DOHH2 (cell line): ENCODE data around the gene TSNAXIP1.
"Not testable (repeated sequence)": the region's sequence is repeated elsewhere in the genome, so short reads cannot be mapped to it uniquely, and the experiment has no call there.

Experiments used
- H3F3A ChIP-seq: fragments of 200-600 bp; sonication (generic), shearing (Covaris generic); 2 replicates; pipeline ENCODE4 v1.6.0; 2016; ENCODE audit warnings: antibody characterized with exemption, mild to moderate bottlenecking; ENCODE audit not compliant: control insufficient read depth, insufficient read depth
- H3K27ac ChIP-seq: fragments of 200-600 bp; sonication (generic); 2 replicates; pipeline ENCODE4 v1.5.1; 2014; ENCODE audit warnings: low read depth, mild to moderate bottlenecking, low read length, moderate library complexity
- H3K27me3 ChIP-seq: fragments of 200-600 bp; sonication (generic); 2 replicates; pipeline ENCODE4 v1.6.1; 2014; ENCODE audit warnings: mild to moderate bottlenecking, low read length, mixed read lengths; ENCODE audit not compliant: control insufficient read depth
- H3K36me3 ChIP-seq: fragments of 200-600 bp; sonication (generic); 2 replicates; pipeline ENCODE4 v1.6.1; 2014; ENCODE audit warnings: mild to moderate bottlenecking, low read length, moderate library complexity, mixed read lengths; ENCODE audit not compliant: control insufficient read depth
- H3K4me1 ChIP-seq: fragments of 200-600 bp; sonication (generic); 2 replicates; pipeline ENCODE4 v1.6.1; 2014; ENCODE audit warnings: mild to moderate bottlenecking, low read length, mixed read lengths; ENCODE audit not compliant: control insufficient read depth
- H3K4me2 ChIP-seq: fragments of 200-600 bp; sonication (generic); 2 replicates; pipeline ENCODE4 v1.6.0; 2014; ENCODE audit warnings: mild to moderate bottlenecking, low read length, moderate library complexity
- H3K4me3 ChIP-seq: fragments of 200-600 bp; sonication (generic); 2 replicates; pipeline ENCODE4 v1.5.1; 2014; ENCODE audit warnings: mild to moderate bottlenecking, low read length, mixed read lengths
- H3K79me2 ChIP-seq: fragments of 200-600 bp; sonication (generic); 2 replicates; pipeline ENCODE4 v1.6.1; 2014; ENCODE audit warnings: mild to moderate bottlenecking, low read length, mixed read lengths; ENCODE audit not compliant: control insufficient read depth
- H3K9me2 ChIP-seq: fragments of 200-600 bp; sonication (generic); replicated peaks from 2 replicates; pipeline ENCODE4 v1.6.1; 2014; ENCODE audit warnings: mild to moderate bottlenecking, low read length, mixed read lengths; ENCODE audit not compliant: control insufficient read depth
- H3K9me3 ChIP-seq: fragments of 200-600 bp; sonication (generic); 2 replicates; pipeline ENCODE4 v1.6.1; 2014; ENCODE audit warnings: antibody characterized with exemption, low read length, mixed read lengths; ENCODE audit not compliant: control insufficient read depth, insufficient read depth
- H4K20me1 ChIP-seq: fragments of 200-600 bp; sonication (generic); 2 replicates; pipeline ENCODE4 v1.6.0; 2014; ENCODE audit warnings: low read depth, mild to moderate bottlenecking, antibody characterized with exemption, low read length, moderate library complexity; ENCODE audit not compliant: control insufficient read depth, insufficient read depth
- EZH2phosphoT487 ChIP-seq: fragments of 200-600 bp; sonication (generic); IDR thresholded peaks from 2 replicates; pipeline ENCODE4 v1.6.1; 2017; ENCODE audit warnings: borderline replicate concordance, mild to moderate bottlenecking, antibody characterized with exemption, low read length, moderate library complexity, mixed read lengths
- TF ChIP-seq, protein P1 (sequence below): fragments of 200-600 bp; sonication (generic); IDR thresholded peaks from one replicate; pipeline ENCODE4 v1.5.1; 2014; ENCODE audit warnings: antibody characterized with exemption, mild to moderate bottlenecking, low read depth, low read length; ENCODE audit not compliant: poor library complexity, severe bottlenecking

The TSNAXIP1 gene

DNA sequence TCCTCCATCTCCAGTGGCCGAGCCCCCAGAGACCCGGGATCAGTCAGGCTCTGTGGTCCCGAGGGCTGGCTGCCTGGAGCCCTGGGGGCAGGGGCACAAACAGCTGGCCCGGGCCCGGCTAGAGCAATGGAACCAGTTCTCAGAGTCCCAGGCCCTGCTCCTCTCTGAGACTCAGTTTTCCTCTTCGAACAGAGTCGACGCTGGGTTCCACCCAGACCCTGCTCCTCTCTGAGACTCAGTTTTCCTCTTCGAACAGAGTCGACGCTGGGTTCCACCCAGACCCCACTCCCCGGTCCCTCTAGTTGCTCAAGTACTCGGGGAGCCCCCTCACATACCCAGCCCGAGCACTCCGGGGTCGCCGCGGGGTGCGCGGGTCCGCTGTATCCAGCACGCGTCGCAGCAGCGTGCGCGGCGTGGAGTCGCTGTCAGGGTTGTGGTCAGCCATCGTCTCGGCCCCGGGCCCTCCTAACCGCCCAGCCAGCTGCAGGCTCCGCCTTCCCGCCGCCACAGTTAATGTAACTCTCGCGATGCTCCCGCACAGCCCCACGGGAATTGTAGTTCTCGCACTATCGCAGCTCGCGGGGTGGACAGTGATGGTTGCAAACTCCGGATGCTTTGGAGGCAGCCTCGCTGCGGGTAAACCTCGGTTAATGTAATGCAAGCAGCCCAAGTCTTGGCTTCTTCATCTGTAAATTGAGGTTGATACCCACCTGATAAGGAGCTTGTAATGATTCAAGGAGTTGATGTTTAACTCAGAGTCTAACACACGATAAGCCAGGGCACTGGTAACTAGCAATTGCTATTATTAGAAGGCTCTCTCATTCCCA lies 26.9 kb downstream of the TSNAXIP1 start:
- Histone ChIP-seq H3K9me2 (no peaks in the 10 kb centered on the region), H3F3A (no peaks in the 10 kb centered on the region), H3K4me1 (peaks cover 14% of the 10 kb centered on the region), H3K27me3 (no peaks in the 10 kb centered on the region), H3K4me3 (peak overlapping the region; percentile 78), H3K27ac (no peak overlapping the region), H3K4me2 (peak overlapping the region; percentile 94), H3K36me3 (peaks cover 30% of the 10 kb centered on the region), H4K20me1 (no peaks in the 10 kb centered on the region), H3K9me3 (no peaks in the 10 kb centered on the region), H3K79me2 (peaks cover 13% of the 10 kb centered on the region)
- no peak for TF ChIP-seq EZH2phosphoT487
- TF ChIP-seq, protein P1, sequence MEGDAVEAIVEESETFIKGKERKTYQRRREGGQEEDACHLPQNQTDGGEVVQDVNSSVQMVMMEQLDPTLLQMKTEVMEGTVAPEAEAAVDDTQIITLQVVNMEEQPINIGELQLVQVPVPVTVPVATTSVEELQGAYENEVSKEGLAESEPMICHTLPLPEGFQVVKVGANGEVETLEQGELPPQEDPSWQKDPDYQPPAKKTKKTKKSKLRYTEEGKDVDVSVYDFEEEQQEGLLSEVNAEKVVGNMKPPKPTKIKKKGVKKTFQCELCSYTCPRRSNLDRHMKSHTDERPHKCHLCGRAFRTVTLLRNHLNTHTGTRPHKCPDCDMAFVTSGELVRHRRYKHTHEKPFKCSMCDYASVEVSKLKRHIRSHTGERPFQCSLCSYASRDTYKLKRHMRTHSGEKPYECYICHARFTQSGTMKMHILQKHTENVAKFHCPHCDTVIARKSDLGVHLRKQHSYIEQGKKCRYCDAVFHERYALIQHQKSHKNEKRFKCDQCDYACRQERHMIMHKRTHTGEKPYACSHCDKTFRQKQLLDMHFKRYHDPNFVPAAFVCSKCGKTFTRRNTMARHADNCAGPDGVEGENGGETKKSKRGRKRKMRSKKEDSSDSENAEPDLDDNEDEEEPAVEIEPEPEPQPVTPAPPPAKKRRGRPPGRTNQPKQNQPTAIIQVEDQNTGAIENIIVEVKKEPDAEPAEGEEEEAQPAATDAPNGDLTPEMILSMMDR = no peak

DNA sequence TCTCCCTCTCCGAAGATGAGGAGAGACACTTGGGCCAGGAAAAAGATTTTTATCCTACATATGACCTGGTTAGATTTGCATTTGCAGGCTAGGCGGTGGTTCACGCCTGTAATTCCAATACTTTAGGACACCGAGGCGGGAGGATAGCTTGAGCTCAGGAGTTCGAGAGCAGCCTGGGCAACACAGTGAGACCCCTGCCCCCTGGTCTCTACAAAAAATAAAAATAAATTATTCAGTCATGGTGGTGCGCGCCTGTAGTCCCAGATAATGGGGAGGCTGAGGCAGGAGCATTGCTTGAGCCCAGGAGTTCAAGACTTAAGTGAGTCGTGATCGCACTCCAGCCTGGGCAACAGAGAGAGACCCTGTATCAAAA lies 27.5 kb downstream of the TSNAXIP1 start:
- Histone ChIP-seq H3K27ac (no peak overlapping the region), H3K27me3 (no peaks in the 10 kb centered on the region)
- no peak for TF ChIP-seq EZH2phosphoT487
- TF ChIP-seq, protein P1 = no peak

DNA sequence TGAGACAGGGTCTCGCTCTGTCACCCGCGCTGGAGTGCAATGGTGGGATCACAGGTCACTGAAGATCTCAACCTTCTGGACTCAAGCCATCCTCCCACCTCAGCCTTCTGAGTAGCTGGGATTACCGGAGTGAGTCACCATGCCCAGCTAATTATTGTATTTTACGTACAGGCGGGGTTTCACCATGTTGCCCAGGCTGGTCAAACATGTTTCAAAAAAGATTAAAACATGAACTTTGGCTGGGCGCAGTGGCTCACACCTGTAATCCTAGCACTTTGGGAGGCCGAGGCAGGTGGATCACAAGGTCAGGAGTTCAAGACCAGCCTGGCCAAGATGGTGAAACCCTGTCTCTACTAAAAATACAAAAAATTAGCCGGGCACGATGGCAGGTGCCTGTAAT lies 30.5 kb downstream of the TSNAXIP1 start:
- not testable (repeated sequence) for H3K36me3 ChIP-seq, H4K20me1 ChIP-seq, H3K27ac ChIP-seq, H3K4me2 ChIP-seq, H3K27me3 ChIP-seq, H3K9me3 ChIP-seq, H3K9me2 ChIP-seq, H3K4me3 ChIP-seq, H3F3A ChIP-seq
- peaks cover 19% of the 10 kb centered on the region for H3K4me1 ChIP-seq
- peaks cover 13% of the 10 kb centered on the region for H3K79me2 ChIP-seq

More for the DNA sequence above, 27.5 kb downstream of the TSNAXIP1 start:
- H3K9me3 ChIP-seq = no peaks in the 10 kb centered on the region
- peaks cover 14% of the 10 kb centered on the region for H3K4me1 ChIP-seq
- peak overlapping the region; percentile 94 for H3K4me2 ChIP-seq
- H3K79me2 ChIP-seq = peaks cover 13% of the 10 kb centered on the region
- no peaks in the 10 kb centered on the region for H3F3A ChIP-seq
- H4K20me1 ChIP-seq = no peaks in the 10 kb centered on the region
- no peaks in the 10 kb centered on the region for H3K9me2 ChIP-seq
- H3K4me3 ChIP-seq = peak overlapping the region; percentile 78
- peaks cover 27% of the 10 kb centered on the region for H3K36me3 ChIP-seq

DNA sequence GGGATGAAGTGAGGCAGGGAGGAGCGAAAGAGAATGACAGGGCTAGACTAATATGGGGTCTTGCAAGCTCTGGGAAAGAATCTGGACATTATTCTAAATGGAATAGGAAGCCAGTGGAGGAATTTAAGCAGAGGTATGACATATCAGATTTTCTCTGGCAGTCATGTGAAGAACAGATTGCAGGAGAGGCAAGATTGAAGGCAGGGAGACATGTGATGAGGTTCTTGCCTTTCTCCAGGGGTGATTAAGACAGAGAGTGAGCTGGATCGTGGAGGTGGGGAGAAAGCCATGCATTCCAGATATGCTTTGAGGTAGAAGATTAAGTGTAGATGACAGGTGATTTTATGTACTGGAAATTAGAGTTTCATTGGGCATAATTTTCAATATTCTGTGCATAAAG lies 31.1 kb downstream of the TSNAXIP1 start:
- no peaks in the 10 kb centered on the region for H3K36me3 ChIP-seq
- H3K4me1 ChIP-seq = peaks cover 14% of the 10 kb centered on the region
- no peaks in the 10 kb centered on the region for H3K9me2 ChIP-seq
- H4K20me1 ChIP-seq = no peaks in the 10 kb centered on the region
- no peak for TF ChIP-seq EZH2phosphoT487
- TF ChIP-seq, protein P1 = no peak
- H3K79me2 ChIP-seq = peaks cover 12% of the 10 kb centered on the region
- H3K4me2 ChIP-seq = no peak overlapping the region
- no peaks in the 10 kb centered on the region for H3K9me3 ChIP-seq
- H3K27ac ChIP-seq = no peak overlapping the region
- H3F3A ChIP-seq = no peaks in the 10 kb centered on the region
- no peaks in the 10 kb centered on the region for H3K27me3 ChIP-seq
- H3K4me3 ChIP-seq = no peak overlapping the region
